Stimulated activated CD4-positive, alpha-beta T cell treated with anti-CD3 and anti-CD28 coated beads, Interleukin-15, amount 100 ng/mL, for 24 hours (primary cell): ENCODE results near the gene EPB41L2.

Experiments
- DNase-seq: peaks from one replicate; pipeline ENCODE4 v3.0.0-alpha.2; 2020

EPB41L2 gene

GRCh38 chr6:131061041-131061750 is 1.8 kb downstream of the EPB41L2 start:
- DNase-seq = no peak

GRCh38 chr6:131060311-131060710 is 2.7 kb downstream of the EPB41L2 start:
- DNase-seq = no peak

- DNase-seq = no peak
Observed at GRCh38 chr6:131059486-131059885, 3.6 kb downstream of the EPB41L2 start.

GRCh38 chr6:131058236-131058635 is 4.8 kb downstream of the EPB41L2 start:
- DNase-seq = no peak

- no peak for DNase-seq
Observed at GRCh38 chr6:131054392-131055250, 8.4 kb downstream of the EPB41L2 start.

- DNase-seq = no peak
Observed at GRCh38 chr6:131053546-131054240, 9.4 kb downstream of the EPB41L2 start.

- DNase-seq = no peak
Observed at GRCh38 chr6:131052181-131052580, 10.9 kb downstream of the EPB41L2 start.

GRCh38 chr6:131051341-131051740 is 11.7 kb downstream of the EPB41L2 start:
- DNase-seq = no peak

- DNase-seq = no peak
Observed at GRCh38 chr6:131049608-131050007, 13.4 kb downstream of the EPB41L2 start.

GRCh38 chr6:131048933-131049515 is 14.0 kb downstream of the EPB41L2 start:
- DNase-seq = no peak

- DNase-seq = no peak
Observed at GRCh38 chr6:131048459-131048858, 14.6 kb downstream of the EPB41L2 start.

- DNase-seq = no peak
Observed at GRCh38 chr6:131045139-131045538, 17.9 kb downstream of the EPB41L2 start.

- no peak for DNase-seq
Observed at GRCh38 chr6:131043902-131044447, 19.1 kb downstream of the EPB41L2 start.

- DNase-seq = no peak
Observed at GRCh38 chr6:131042664-131043063, 20.4 kb downstream of the EPB41L2 start.

GRCh38 chr6:131041814-131042213 is 21.2 kb downstream of the EPB41L2 start:
- DNase-seq = no peak

- DNase-seq = no peak
Observed at GRCh38 chr6:131040866-131041265, 22.2 kb downstream of the EPB41L2 start.

- no peak for DNase-seq
Observed at GRCh38 chr6:131039345-131039680, 23.7 kb downstream of the EPB41L2 start.

- DNase-seq = no peak
Observed at GRCh38 chr6:131038597-131039344, 24.3 kb downstream of the EPB41L2 start.

- DNase-seq = no peak
Observed at GRCh38 chr6:131037194-131037897, 25.7 kb downstream of the EPB41L2 start.

GRCh38 chr6:131036601-131037000 is 26.4 kb downstream of the EPB41L2 start:
- no peak for DNase-seq

- no peak for DNase-seq
Observed at GRCh38 chr6:131036143-131036542, 26.9 kb downstream of the EPB41L2 start.

GRCh38 chr6:131035582-131035981 is 27.5 kb downstream of the EPB41L2 start:
- DNase-seq = no peak
